Renal cortical epithelial cell (primary cell): ENCODE results near the gene CALHM4. TPM values are rescaled to one million over a fixed set of nuclear protein-coding genes. Genes with fewer than 3 reads are reported as not detected.

ENCODE experiments used
- DNase-seq: peaks from one replicate; pipeline ENCODE4 v3.0.0-alpha.2; 2011; ENCODE audit warnings: low read depth
- total RNA-seq: library from RNA; depleted of rRNA; stranded (reverse); fragments of >200 nt; gene quantifications from 2 replicates; pipeline ENCODE4 v1.2.3, GENCODE V29; 2014

CALHM4 gene
- total RNA-seq: not detected in 2 replicates

- no peak for DNase-seq
Observed at GRCh38 chr6:116553451-116553850, at the start of gene CALHM4. Gene CALHM4, plus strand, starts transcription at chr6:116553751. Its CDS starts 43 bp downstream, at chr6:116553794.

GRCh38 chr6:116507324-116507723 lies 46.2 kb upstream of the CALHM4 start:
- DNase-seq: no peak

- no peak for DNase-seq
Observed at GRCh38 chr6:116508527-116508926, 45.0 kb upstream of the CALHM4 start.

DNA sequence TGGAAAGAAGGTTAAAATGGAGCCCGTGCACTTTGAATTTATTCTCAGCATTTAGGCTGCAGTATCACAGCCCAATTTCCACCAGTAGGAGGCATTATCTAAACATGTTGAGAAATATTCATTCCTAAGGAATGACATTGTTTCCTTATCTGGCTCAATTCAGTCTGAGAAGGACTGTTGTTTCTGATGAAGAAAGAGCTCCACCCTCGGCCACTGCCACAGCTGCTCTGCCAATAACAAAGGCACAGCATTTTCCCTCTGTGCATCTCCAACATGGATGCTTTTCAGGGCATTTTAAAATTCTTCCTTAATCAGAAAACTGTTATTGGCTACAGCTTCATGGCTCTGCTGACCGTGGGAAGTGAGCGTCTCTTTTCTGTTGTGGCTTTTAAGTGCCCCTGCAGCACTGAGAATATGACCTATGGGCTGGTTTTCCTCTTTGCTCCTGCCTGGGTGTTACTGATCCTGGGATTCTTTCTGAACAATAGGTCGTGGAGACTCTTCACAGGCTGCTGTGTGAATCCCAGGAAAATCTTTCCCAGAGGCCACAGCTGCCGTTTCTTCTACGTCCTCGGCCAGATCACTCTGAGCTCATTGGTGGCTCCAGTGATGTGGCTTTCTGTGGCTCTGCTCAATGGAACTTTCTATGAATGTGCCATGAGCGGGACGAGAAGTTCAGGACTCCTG lies 42.0 kb upstream of the CALHM4 start, which contains the start of gene CALHM5:
Gene CALHM5, plus strand, starts transcription at position 216 of the 687 bp plus-strand sequence. Its CDS starts 58 bp downstream, at position 274.
- DNase-seq: peak; percentile 83

GRCh38 chr6:116512111-116512559 lies 41.4 kb upstream of the CALHM4 start:
- DNase-seq: no peak

DNA sequence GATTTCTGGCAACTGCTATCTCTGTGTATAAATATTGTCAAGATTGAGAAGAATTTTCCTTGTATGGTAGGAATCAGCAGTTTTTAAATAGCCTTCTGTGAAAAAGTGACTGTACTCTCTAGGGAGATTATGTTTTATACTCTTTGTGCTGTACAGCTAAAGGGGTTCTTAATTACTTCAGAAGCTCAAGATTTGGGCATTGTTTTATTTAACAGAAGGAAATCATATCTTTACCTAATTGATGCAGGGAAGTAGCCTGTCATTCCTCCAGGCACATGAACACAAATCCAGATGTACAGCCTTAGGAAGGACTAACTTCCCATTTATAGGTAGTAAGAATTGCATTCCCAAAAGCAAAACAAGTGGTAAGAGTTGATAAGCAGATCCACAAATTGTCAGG lies 40.8 kb upstream of the CALHM4 start:
- no peak for DNase-seq

GRCh38 chr6:116513224-116513875 lies 40.2 kb upstream of the CALHM4 start:
- DNase-seq: no peak

DNA sequence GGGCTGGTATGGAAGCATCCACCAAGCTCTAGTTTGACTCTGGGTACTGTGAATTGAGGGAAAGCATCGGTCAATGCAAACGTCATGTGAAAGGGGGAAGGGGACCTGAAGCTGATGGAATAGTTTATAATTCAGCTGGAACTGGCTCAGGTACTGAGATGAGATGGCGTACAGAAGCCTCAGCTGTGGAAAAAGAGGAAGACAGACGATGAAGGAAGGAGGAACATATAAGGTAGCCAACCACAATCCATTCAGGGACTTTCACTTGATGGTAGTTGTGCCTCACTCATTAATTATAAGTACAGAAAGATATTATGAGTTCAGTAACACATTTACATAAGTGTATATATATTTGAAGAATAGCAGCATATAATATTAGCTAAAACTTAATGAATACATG lies 39.4 kb upstream of the CALHM4 start:
- no peak for DNase-seq

GRCh38 chr6:116515141-116515540 lies 38.4 kb upstream of the CALHM4 start:
- DNase-seq: no peak

- DNase-seq: peak; percentile 52
Observed at GRCh38 chr6:116518621-116519368, 34.8 kb upstream of the CALHM4 start.

- no peak for DNase-seq
Observed at GRCh38 chr6:116522896-116523295, 30.7 kb upstream of the CALHM4 start.

- DNase-seq: no peak
Observed at GRCh38 chr6:116524236-116524635, 29.3 kb upstream of the CALHM4 start.

GRCh38 chr6:116528133-116528532 lies 25.4 kb upstream of the CALHM4 start:
- DNase-seq: no peak

DNA sequence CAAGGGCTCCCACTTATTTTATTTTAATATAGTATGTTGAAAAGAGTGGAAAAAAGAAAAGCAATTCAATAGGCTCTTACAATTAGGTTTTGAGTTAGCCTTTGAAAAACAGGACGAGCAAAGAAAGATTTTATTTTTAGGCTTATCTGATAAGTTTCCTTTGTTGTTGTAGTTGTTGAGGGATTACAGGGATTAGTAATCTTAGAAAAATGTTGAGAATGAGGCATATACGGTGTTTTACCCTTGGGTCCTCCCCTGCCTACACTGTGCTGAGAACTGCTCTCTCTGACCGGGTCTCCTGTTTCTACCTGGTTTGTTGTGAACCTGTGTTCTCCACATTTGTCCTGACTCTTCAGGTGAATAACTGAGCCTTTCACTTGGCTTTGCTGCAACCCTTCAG lies 24.8 kb upstream of the CALHM4 start:
- DNase-seq: no peak

DNA sequence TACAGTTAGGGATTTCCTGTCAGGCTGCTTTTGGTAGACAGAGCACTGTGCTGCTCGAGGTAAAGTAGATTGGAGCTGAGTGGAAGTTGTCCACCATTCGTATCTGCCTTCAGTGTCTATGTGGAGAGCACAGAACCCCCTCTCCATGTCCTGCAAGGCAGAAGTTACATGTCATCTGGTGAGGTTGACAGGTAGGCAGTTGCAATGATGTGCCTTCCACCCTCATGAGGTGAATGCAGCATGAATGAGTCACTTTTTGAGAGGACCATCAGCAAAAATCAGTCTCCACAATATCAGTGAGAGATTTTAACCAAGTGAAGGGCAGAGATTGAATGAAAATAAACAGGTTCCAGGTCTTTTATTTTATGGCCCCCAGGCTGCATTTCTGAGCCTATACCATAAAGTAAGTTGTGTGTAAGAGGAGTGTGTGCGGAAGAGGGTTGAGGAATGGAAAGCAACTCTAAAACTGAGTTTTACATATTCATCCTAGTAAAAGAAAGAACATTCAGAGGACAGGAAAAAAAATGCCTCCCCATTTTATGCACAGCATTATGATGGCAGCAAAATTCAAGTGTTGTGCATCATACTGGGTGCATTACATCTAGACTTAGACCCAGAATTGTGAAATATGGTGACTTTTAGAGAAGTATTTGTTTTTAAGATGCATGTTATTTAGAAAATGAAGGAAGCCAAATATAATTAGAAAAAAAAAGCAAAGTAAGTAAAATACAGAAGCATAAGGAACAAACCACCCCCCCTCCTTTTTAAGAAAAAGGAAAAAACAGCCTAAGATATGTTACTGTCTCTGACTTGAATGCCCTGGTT lies 23.9 kb upstream of the CALHM4 start:
- DNase-seq: no peak

- DNase-seq: peak; percentile 61
Observed at GRCh38 chr6:116530436-116530835, 23.1 kb upstream of the CALHM4 start.

DNA sequence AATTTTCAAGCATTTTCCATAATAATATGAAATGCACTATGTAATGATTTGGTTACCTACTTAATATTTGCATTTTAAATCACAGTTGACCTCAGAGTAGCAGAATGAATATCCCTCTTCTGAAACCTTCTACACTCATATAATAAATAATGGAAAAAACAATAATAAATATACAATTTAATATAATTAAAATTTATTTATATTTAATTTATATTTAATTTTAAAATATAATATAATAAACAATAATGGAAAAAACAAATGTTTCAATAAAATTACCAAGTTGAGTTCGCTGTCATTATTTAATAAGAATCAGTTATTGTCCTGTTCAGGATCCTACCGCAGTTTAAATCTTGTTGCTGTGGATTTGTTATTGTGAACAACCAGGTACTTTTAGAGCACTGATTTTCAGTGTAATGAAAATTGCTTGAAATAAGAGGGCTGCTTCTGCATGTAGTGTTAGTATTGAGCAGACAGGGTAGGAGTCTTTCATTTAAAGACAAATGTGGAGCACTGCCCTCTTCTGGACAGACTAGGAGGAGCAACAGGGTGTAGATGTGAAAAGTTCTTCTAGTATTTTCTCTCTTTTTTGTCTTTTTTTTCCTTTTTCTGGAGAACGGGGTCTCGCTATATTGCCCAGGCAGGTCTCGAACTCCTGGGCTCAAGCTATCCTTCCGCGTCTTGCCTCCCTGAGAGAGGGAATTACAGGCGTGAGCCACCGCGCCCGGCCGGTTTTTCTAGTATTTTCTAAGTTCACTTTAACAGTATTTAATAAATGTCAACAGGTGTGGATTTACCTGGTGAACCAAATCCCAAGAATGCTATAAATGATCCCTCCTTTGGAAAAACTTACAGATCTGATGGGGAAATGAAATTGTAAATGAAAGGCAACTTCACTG lies 21.6 kb upstream of the CALHM4 start:
- peak; percentile 77 for DNase-seq

DNA sequence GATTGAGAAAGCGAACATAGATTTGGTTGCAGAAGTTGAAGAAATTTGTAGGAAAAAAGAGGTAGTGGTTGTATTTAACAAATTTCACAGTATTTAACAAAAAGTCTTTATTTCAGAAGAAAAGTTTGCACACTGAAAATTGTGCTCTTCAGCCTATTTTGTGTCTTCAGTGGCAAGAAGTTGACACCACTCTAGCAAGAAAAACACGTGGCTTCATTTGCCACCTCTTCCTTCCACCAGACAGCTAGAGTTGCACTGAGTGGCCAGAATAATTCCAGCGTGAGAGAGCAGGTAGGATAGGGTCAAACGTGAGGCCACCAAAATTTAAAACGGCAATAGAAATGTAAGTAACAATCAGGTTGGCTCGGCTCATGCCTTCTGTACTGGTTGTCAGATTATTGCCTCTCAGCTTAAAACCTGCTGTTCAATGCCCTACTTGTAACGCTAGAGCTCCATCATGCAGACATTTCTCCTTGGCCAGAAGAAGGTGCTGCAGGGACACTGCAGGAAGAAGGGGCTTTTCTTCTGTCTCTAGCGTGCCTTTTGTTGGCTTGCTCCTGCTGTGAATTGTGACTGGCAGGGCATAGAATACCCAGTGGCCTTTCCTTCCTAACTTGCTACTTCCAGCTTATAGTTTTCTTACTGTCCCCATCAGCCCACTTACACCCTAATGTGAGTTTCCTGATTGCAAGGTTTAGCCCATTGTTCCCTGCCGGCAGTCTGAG lies 20.2 kb upstream of the CALHM4 start:
- no peak for DNase-seq

GRCh38 chr6:116535109-116535508 lies 18.4 kb upstream of the CALHM4 start:
- DNase-seq: no peak

GRCh38 chr6:116536216-116536621 lies 17.3 kb upstream of the CALHM4 start:
- DNase-seq: peak; percentile 76
